NB4 (cell line): ENCODE measurements around the gene NFYB.
A peak's percentile ranks its signal among the peaks of the same experiment; 100 is the strongest.

Source experiments
- DNase-seq: peaks from one replicate; pipeline ENCODE4 v3.0.0; 2010; ENCODE audit warnings: low read depth
- H3K4me3 ChIP-seq: one replicate; pipeline ENCODE4 v1.5.1; 2011; ENCODE audit warnings: mild to moderate bottlenecking, low read depth, low read length, moderate library complexity
- MAX ChIP-seq: IDR thresholded peaks from 2 replicates; pipeline ENCODE4 v1.6.1; 2011; ENCODE audit warnings: low read depth, low read length
- MYC ChIP-seq: IDR thresholded peaks from 2 replicates; pipeline ENCODE4 v1.6.1; 2011; ENCODE audit warnings: low read depth, low read length
- POLR2A ChIP-seq: IDR thresholded peaks from 2 replicates; pipeline ENCODE4 v1.6.1; 2011; ENCODE audit warnings: mild to moderate bottlenecking; ENCODE audit not compliant: insufficient read length; ENCODE audit errors: extremely low read depth
- TF ChIP-seq, protein P1 (sequence below): IDR thresholded peaks from one replicate; pipeline ENCODE4 v1.5.1; 2012; ENCODE audit warnings: low read depth, low read length

Gene NFYB

GRCh38 chr12:104133321-104133720 lies 4.7 kb downstream of the NFYB start:
- DNase-seq, result peak; percentile 62
- no peak overlapping the region for H3K4me3 ChIP-seq
- no peak for TF ChIP-seq POLR2A
- TF ChIP-seq, protein P1, sequence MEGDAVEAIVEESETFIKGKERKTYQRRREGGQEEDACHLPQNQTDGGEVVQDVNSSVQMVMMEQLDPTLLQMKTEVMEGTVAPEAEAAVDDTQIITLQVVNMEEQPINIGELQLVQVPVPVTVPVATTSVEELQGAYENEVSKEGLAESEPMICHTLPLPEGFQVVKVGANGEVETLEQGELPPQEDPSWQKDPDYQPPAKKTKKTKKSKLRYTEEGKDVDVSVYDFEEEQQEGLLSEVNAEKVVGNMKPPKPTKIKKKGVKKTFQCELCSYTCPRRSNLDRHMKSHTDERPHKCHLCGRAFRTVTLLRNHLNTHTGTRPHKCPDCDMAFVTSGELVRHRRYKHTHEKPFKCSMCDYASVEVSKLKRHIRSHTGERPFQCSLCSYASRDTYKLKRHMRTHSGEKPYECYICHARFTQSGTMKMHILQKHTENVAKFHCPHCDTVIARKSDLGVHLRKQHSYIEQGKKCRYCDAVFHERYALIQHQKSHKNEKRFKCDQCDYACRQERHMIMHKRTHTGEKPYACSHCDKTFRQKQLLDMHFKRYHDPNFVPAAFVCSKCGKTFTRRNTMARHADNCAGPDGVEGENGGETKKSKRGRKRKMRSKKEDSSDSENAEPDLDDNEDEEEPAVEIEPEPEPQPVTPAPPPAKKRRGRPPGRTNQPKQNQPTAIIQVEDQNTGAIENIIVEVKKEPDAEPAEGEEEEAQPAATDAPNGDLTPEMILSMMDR, result no peak
- no peak for TF ChIP-seq MYC
- no peak for TF ChIP-seq MAX

DNA sequence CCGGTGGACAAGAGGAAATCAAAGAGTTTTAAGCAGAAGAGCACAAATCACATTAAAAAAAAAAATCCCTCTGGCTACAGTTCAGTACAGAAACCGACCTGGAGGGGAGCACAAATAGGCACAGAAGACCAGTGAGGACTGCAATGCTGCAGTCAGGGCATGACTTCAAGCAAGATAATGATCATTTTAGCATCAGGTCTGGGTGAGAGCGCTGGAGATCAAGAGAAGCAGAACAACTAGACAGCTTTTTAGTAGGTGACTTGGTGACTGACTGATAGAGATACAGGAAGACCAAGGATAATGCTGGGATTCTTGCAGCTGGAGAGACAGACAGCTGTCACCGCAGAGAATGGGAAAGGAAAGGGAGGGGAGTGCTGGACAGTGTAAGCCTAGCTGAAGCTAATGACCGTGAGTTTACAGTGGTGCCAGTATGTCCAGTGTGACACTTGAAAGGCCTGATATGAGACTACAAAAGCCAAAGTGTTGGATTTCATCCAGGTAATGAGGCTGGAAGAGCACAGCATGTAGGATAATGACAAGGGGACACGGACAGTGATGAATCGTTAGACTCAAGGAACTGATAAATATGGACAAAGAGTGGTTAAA lies 5.6 kb downstream of the NFYB start:
- H3K4me3 ChIP-seq, result no peak overlapping the region
- TF ChIP-seq, protein P1, result no peak
- TF ChIP-seq MAX (no peak), MYC (no peak), POLR2A (no peak)
- DNase-seq, result no peak

- DNase-seq, result no peak
- TF ChIP-seq, protein P1, result no peak
- no peak for TF ChIP-seq POLR2A
- TF ChIP-seq MAX, result no peak
- TF ChIP-seq MYC, result no peak
- H3K4me3 ChIP-seq, result no peak overlapping the region
Observed at GRCh38 chr12:104131609-104132008, 6.4 kb downstream of the NFYB start.

GRCh38 chr12:104130760-104131159 lies 7.2 kb downstream of the NFYB start:
- no peak for DNase-seq
- TF ChIP-seq, protein P1, result no peak
- TF ChIP-seq POLR2A, result no peak
- no peak for TF ChIP-seq MYC
- no peak for TF ChIP-seq MAX
- no peak overlapping the region for H3K4me3 ChIP-seq

DNA sequence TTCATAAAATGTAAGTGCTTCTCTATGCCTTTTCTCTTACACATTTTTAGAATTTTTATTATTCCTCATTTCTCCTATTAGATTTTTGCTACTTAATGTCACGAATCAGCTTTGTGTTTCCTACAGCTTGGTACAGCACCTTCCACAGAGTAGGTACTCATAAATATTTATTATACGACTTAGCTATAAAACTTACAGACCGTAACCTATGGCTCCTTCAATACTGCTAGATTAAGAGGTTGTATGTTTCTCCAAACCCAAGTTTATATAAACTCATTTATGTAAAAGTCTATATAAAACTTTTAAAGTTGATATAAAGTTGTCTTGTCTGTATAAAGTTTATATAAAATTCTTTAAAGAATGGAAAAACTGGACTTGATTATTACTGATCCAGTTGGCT lies 11.5 kb downstream of the NFYB start:
- no peak overlapping the region for H3K4me3 ChIP-seq
- TF ChIP-seq MYC (no peak), POLR2A (no peak), MAX (no peak)
- TF ChIP-seq, protein P1, result no peak
- DNase-seq, result no peak
